ENCODE measurements around the gene SARS2. TPM values are rescaled to one million over a fixed set of nuclear protein-coding genes. Genes with fewer than 3 reads are reported as not detected.

Gene SARS2
- total and polyA plus RNA-seq, 2 donors (not counting 1 experiment from before 2014, with no cell fraction given), result 7.2 to 10.4 TPM

GRCh38 chr19:38868551-38868950 is 62.0 kb downstream of the SARS2 start:
- Histone ChIP-seq H3K9me3 (ENCODE audit: control insufficient read depth, insufficient read depth, low read depth, low read length) (no peaks in the 10 kb centered on the region), H3K27me3 (ENCODE audit: control insufficient read depth, insufficient read depth, low read length) (no peaks in the 10 kb centered on the region), H4K20me1 (ENCODE audit: control insufficient read depth, extremely low read depth, insufficient read depth, low read length) (no peaks in the 10 kb centered on the region), H2AFZ (ENCODE audit: low read length) (no peak overlapping the region), H3K4me2 (ENCODE audit: extremely low read depth, insufficient read depth, low read length) (no peak overlapping the region), H3K4me1 (ENCODE audit: control insufficient read depth, extremely low read depth, insufficient read depth, low read length) (peaks cover 2% of the 10 kb centered on the region), H3K27ac (ENCODE audit: insufficient read depth, low read length) (no peak overlapping the region), H3K79me2 (ENCODE audit: control insufficient read depth, insufficient read depth, low read length) (no peaks in the 10 kb centered on the region), H3K9ac (ENCODE audit: insufficient read depth, low read length) (no peak overlapping the region), H3K36me3 (ENCODE audit: control insufficient read depth, insufficient read depth, low read length) (no peaks in the 10 kb centered on the region), H3K4me3 (replicated peaks in 1 of 4; ENCODE audit: control extremely low read depth in 1 of 4, insufficient read depth in 1 of 4, low read depth in 3 of 4, low read length in 4 of 4) (no peak overlapping the region)
- no peak for TF ChIP-seq EZH2 (IDR thresholded peaks at IDR 0.05; ENCODE audit: low read length, missing control alignments)
- no peak for TF ChIP-seq CTCF (conservative IDR thresholded peaks at IDR 0.05 in 1 of 2, IDR thresholded peaks at IDR 0.05 in 1 of 2; ENCODE audit: low read depth in 1 of 2, low read length in 2 of 2)
- DNase-seq (ENCODE audit: low read depth in 2 of 2), result no peak

- Histone ChIP-seq H3K9ac (ENCODE audit: insufficient read depth, low read length) (no peak overlapping the region), H4K20me1 (ENCODE audit: control insufficient read depth, extremely low read depth, insufficient read depth, low read length) (no peaks in the 10 kb centered on the region), H3K4me3 (replicated peaks in 1 of 4; ENCODE audit: control extremely low read depth in 1 of 4, insufficient read depth in 1 of 4, low read depth in 3 of 4, low read length in 4 of 4) (no peak overlapping the region), H3K4me1 (ENCODE audit: control insufficient read depth, extremely low read depth, insufficient read depth, low read length) (peaks cover 2% of the 10 kb centered on the region), H3K9me3 (ENCODE audit: control insufficient read depth, insufficient read depth, low read depth, low read length) (no peaks in the 10 kb centered on the region), H3K36me3 (ENCODE audit: control insufficient read depth, insufficient read depth, low read length) (no peaks in the 10 kb centered on the region), H2AFZ (ENCODE audit: low read length) (no peak overlapping the region), H3K27me3 (ENCODE audit: control insufficient read depth, insufficient read depth, low read length) (no peaks in the 10 kb centered on the region), H3K27ac (ENCODE audit: insufficient read depth, low read length) (no peak overlapping the region), H3K4me2 (ENCODE audit: extremely low read depth, insufficient read depth, low read length) (no peak overlapping the region), H3K79me2 (ENCODE audit: control insufficient read depth, insufficient read depth, low read length) (no peaks in the 10 kb centered on the region)
- TF ChIP-seq EZH2 (IDR thresholded peaks at IDR 0.05; ENCODE audit: low read length, missing control alignments) (no peak), CTCF (conservative IDR thresholded peaks at IDR 0.05 in 1 of 2, IDR thresholded peaks at IDR 0.05 in 1 of 2; ENCODE audit: low read depth in 1 of 2, low read length in 2 of 2) (no peak)
- DNase-seq (ENCODE audit: low read depth in 2 of 2), result no peak
Observed at GRCh38 chr19:38867171-38867780, 63.3 kb downstream of the SARS2 start.

Other genes starting within 250 kb of the SARS2 start
- gene CAPN12, start 186.3 kb downstream of the SARS2 start, total RNA-seq, result 0.26 and 0.50 TPM in 2 replicates
- 0.07 and 0.20 TPM in 2 replicates for gene CAPN12, start 186.3 kb downstream of the SARS2 start, polyA plus RNA-seq
- not detected in 2 replicates for gene LGALS7, start 157.2 kb downstream of the SARS2 start, total RNA-seq
- not detected in 2 replicates for gene LGALS7, start 157.2 kb downstream of the SARS2 start, polyA plus RNA-seq
- gene LGALS7B, start 141.6 kb downstream of the SARS2 start, total RNA-seq, result not detected in 2 replicates
- gene LGALS7B, start 141.6 kb downstream of the SARS2 start, polyA plus RNA-seq, result 0.28 TPM in 1 of 2 replicates, not detected in the other
- not detected in 2 replicates for gene LGALS4, start 117.8 kb downstream of the SARS2 start, total RNA-seq
- not detected in 2 replicates for gene LGALS4, start 117.8 kb downstream of the SARS2 start, polyA plus RNA-seq
- 41.1 and 46.4 TPM in 2 replicates for gene ECH1, start 99.0 kb downstream of the SARS2 start, total RNA-seq
- gene ECH1, start 99.0 kb downstream of the SARS2 start, polyA plus RNA-seq, result 37.8 and 40.0 TPM in 2 replicates
- gene HNRNPL, start 80.8 kb downstream of the SARS2 start, total RNA-seq, result 144 and 184 TPM in 2 replicates
- 189 and 275 TPM in 2 replicates for gene HNRNPL, start 80.8 kb downstream of the SARS2 start, polyA plus RNA-seq
- 2.6 and 3.5 TPM in 2 replicates for gene RINL, start 52.5 kb downstream of the SARS2 start, total RNA-seq
- 0.59 and 0.86 TPM in 2 replicates for gene RINL, start 52.5 kb downstream of the SARS2 start, polyA plus RNA-seq
- 50.8 and 51.7 TPM in 2 replicates for gene SIRT2, start 31.1 kb downstream of the SARS2 start, total RNA-seq
- gene SIRT2, start 31.1 kb downstream of the SARS2 start, polyA plus RNA-seq, result 38.7 and 45.4 TPM in 2 replicates
- 8.2 and 10.9 TPM in 2 replicates for gene NFKBIB, start 30.8 kb downstream of the SARS2 start, total RNA-seq
- gene NFKBIB, start 30.8 kb downstream of the SARS2 start, polyA plus RNA-seq, result 8.3 and 9.8 TPM in 2 replicates
- gene CCER2, start 18.6 kb downstream of the SARS2 start, total RNA-seq, result not detected in 2 replicates
- gene CCER2, start 18.6 kb downstream of the SARS2 start, polyA plus RNA-seq, result 0.06 TPM in 1 of 2 replicates, not detected in the other
- gene MRPS12, start 181 bp upstream of the SARS2 start, total RNA-seq, result 21.8 and 22.3 TPM in 2 replicates
- 14.7 and 20.1 TPM in 2 replicates for gene MRPS12, start 181 bp upstream of the SARS2 start, polyA plus RNA-seq
- 25.8 and 26.7 TPM in 2 replicates for gene FBXO17, start 45.0 kb upstream of the SARS2 start, total RNA-seq
- 9.8 and 10.2 TPM in 2 replicates for gene FBXO17, start 45.0 kb upstream of the SARS2 start, polyA plus RNA-seq
- 3.6 and 3.9 TPM in 2 replicates for gene FBXO27, start 101.8 kb upstream of the SARS2 start, total RNA-seq
- gene FBXO27, start 101.8 kb upstream of the SARS2 start, polyA plus RNA-seq, result 0.83 and 1.6 TPM in 2 replicates
- not detected in 2 replicates for gene ACP7, start 153.6 kb upstream of the SARS2 start, total RNA-seq
- gene ACP7, start 153.6 kb upstream of the SARS2 start, polyA plus RNA-seq, result 0.02 TPM in 1 of 2 replicates, not detected in the other
- gene PAK4, start 195.0 kb upstream of the SARS2 start, total RNA-seq, result 2.8 and 4.6 TPM in 2 replicates
- gene PAK4, start 195.0 kb upstream of the SARS2 start, polyA plus RNA-seq, result 8.4 and 17.7 TPM in 2 replicates